Activated T-helper 9 cell treated with anti-CD3 and anti-CD28 coated beads, Interleukin-2, amount 50 U/mL, for 16 hours (primary cell): ENCODE results near the gene TRIM25.

Experiments
- DNase-seq: peaks from one replicate; pipeline ENCODE4 v3.0.0-alpha.2; 2020; ENCODE audit warnings: low read depth

TRIM25 gene

DNA sequence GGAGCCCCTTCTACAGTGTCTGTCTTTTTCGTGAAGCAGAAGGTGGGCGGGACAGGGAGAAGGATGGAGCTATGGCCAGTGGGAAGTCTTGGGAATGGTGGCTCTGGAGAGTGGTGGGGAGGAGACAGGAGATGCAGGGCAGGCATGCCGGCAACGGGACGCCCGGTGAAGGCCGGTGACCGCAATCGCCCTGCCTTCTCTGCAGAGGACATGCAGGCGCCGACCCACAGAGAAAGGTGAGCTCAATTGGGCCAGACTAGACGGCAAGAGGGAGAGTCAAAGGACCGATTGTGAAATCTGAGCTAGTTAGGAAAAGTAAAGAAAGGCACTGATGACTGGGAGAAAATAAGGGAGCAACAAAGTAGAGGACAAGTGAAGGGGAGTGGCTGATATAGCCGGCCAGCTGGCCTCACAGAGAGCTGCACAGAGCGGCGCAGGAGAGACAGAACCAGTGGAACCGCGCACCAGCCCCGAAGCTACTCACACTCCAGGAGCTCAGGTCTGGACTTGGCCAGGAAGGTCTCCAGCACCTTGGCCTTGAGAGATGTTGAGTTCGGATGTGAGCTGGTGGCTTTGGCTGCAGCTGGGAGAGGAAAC is 18.9 kb downstream of the TRIM25 start:
- no peak for DNase-seq

DNA sequence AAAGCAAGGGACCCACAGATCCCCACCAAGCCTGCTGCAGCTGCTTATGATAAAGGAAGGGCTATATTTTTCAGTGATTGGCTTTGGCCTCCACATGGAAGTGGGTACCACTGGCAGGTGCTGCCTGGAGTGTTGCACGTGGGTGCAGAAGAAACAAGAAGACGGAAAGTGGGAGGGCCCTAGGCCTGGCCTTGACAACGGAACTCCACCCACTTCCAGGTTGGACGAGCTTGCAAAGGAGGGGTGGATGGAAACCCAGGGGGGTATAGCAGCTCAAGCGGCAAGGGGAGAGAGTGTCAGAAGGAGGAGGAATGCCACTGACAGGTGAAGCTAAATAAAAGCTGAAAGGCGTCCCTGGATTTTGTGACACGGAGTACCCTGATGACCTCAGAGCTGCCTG is 20.3 kb downstream of the TRIM25 start:
- DNase-seq, result no peak

DNA sequence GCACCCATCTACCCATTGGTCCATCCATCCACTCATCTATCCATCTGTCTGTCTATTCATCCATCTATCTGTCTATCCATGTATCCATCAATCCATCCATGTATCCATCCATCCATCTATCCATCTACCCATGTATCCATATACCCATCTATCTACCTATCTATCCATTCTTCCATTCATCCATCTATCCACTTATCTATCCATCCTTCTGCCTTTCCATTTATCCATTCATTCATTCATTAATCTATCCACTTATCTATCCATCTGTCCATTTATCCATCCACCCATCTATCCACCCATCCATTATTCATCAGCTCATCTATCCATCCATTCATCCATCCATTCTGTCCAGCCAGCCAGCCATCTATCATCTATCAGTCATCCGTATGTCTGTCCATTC is 21.5 kb downstream of the TRIM25 start:
- no peak for DNase-seq

DNA sequence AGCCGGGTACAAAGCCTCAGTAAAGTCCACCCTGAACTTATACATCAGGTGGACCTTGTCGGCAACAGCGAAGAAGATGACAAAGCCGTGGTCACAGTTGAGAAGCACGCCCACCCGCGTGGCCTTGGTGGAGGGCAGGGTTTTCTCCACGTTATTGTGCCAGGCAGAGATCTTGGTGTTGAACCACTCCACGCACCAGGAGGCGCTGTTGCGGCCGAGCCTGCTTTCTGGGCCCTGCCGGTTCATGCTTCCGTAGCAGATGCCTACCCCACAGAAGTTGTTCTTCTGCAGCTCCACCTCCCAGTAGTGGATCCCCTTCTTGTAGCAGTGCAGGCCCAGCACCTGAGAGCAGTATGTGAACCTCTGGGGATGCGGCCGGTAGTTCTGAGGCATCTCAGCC is 22.1 kb downstream of the TRIM25 start:
- DNase-seq, result no peak

DNA sequence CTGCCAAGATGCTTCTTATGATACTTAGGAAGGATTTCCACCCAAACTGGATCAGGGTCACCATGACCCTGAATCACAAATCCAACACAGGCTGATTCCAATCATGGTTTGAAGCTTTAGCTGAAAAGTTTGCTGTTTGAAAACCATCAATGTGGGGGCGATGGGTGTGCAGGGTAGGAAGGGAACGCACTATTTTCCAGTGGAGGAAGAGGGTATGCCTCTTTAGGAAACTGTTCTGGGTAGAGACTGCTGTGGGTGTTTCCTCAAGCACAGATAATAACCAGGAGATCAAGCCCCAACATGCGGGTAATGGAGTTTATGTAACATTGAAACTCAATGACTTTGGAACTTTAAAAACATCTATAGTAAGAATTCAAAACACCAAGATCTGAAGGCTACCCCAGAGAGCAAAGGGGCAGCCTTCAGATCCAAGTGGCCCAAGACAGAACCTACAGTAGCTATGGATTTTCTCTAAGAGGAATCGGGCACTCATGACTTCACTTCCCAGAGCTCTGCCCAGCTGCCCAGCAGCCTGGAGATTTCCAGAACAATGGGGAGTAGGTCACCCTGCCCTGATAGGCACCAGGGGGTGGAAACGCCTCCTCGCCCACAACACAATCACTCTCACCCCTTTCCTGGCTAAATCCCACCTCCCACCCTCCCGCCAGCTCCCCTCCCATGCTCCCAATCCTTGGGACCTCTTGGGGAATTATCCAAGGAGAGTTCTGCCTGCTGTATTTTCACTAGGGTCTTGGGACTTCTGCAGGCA is 22.8 kb downstream of the TRIM25 start:
- DNase-seq, result no peak

DNA sequence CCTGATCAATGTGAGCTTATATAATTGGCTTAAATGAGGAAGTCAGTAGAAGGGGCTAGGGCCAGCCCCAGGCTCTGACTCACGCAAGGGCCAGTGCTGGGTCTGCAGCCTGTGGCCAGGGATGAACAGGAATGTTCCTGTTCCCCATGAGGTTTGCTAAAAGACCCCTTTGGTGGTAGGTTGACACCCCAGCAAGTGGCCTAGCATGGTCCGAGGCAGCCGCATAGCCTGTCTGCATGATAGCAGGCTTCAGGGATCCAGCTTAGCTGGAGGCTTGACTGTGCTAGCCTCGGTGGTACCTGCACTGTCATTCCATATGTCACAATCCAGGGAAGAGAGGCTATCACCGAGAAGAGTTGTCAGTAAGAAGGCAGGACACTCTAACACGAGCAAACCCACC is 23.5 kb downstream of the TRIM25 start:
- DNase-seq, result no peak

DNA sequence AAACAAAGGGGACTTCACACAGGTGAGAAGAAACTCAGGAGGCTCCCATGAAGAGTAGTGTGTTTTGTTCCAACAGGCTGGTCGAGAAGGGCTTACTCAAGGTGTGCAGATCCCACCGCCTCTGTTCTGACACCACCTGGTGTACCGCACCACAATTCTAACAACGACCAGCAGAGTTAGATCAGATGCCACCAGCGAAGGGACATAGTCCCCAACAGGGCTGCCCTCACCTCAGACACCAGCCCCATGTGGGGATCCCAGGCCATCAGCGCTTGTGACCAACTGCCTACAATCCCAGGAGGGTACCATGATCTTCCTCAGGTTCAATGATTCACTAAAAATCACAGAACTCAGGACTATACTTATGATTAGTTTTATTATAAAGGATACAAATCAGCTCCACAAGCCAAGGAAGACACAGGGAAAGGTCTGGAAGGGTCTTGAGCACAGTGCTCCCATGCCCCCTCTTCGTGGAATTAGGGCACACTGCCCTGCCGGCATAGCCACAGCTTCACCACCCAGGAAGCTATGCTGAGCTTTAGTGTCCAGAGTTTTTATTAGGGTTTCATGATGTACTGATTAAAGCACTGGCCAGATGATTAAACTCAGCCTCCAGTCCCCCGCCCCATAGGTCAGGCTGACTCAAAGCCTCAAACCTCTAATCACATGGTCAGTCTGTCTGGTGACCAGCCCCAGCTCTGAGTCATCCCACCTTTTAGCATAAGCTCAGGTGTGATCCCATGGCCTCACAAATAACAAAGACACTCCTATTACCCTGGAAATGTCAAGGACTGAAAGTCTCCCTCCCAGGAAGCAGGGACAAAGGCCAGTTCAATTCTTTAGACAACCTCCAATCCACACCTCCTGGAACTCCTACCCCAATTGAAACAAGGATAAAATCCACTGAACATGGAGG is 26.0 kb downstream of the TRIM25 start:
- DNase-seq, result no peak

DNA sequence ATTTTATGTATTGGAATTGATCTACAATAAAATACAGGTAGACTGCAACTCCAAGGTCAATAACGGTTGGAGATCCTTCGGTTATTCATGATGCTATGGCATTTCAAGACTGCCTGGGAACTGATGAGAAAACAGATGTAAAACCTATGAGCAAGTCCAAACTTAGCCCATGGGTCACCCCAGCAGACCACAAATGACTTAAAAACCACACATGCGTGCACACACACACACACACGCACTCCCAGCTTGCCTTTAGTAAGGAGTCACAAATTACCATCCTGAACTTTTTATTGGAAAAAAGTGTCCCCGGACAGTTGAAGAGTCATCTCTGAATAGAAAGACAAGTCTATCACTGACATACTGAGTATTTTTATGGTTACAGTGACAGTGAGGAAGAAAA is 26.7 kb downstream of the TRIM25 start:
- no peak for DNase-seq

DNA sequence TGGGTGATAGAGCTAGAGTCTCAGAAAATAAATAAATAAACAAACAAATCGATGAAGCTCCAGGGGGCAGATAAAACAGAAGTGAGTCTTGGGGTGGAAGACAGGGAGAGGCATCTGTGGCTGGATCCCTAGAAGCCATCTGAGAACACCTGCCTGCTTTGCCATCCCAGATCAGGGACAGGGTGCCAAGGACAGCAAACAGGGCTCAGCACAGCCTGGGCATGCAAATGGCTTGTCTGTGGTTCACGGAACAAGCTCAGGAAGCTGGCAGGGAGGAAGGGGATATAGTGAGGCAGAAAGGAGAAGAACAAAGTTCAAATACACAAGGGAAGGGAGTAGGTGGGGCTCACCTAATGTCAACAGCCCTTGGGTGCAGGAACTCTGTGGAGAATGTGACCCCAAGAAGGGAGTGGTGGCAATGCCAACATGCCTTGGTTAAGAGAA is 27.5 kb downstream of the TRIM25 start:
- no peak for DNase-seq

DNA sequence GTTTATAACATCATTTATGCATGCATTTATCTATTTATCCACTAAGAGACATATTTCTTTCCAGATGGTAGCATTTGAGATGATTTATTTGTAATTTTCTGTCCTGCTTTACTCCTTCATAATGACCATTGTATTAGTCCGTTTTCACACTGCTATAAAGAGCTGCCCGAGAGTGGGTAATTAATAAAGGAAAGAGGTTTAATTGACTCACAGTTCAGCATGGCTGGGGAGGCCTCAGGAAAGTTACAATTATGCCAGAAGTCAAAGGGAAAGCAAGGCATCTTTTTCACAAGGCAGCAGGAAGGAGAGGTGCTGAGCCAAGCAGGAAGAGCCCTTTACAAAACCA is 28.6 kb downstream of the TRIM25 start:
- no peak for DNase-seq

DNA sequence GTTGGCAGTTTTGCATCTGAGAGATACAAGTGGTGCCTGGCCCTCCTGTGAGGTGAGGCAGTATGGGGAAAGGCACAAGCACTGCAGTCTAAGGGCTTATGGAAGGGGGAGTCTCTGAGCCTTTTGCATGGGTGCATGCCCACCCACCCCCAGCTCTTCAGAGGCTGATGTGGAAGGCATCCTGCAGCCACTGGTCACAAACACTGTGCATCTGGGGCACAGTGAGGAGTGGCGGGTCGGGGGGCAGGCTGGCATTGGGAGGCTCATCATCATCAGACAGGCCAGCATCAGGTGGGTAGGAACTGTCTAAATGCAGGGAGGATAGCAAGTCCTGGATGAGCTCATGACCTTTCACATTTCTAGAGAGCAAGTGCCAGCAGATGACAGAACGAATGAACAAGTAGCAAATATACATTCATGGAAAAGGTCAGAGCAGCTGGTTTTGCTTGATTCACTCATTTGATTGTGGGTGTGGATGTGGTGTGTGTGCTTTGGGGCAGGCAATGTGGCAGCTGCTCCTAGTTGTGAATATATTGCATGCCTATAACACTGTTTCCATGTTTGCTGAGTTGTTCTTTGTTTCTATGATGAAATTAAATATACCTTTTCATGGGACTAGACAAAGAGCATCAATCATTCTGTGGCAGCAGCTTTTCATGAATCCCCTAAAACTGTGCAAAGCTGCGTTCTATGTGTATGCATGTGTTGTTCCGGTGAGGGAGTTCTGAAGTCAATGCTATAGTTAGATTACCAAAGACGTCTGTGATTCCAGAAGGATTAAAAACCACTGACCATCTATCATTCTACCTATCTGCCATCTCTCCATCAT is 29.2 kb downstream of the TRIM25 start:
- DNase-seq, result no peak

DNA sequence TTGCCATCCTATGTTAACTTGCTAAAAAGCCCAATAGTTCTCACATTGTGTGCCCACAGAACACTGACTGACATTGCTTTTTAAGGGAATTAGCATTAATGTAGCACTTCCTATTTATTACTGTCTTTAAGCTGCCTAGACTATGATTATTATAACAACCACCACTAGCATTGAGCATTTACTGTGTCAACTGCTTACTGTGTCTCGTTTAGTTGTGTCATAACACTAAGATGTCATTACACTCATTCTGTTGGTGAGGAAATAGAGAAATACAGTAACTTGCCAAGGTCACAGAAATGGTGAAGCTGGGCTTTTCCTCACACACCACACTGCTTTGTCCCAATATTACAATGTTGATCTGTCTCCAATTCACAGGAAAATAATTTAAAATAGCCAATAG is 30.2 kb downstream of the TRIM25 start:
- DNase-seq, result no peak

DNA sequence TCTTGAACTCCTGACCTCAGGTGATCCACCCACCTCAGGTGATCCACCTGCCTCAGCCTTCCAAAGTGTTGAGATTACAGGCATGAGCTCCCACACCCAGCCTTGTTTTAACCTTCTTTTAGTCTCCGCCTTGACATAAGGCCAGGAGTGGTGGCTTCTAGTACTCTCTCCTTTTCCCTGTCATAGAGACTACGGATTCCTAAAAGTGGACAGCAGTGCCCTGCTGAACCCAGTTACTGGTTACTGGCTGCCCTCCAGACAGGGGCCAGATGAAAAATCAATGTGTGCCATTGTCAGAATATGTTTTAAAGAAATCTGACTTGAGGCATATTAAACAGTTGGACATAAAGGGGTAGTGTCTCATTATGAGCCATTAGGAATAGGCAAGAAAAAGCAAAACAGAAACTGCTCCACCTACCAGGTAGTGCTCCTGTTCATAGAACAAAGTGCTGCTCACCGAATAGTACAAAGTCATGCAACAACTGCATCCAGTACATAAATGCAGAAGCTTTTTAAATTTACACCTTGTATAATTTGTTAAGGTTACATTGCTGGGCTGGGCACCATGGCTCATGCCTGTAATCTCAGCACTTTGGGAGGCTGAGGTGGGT is 32.1 kb downstream of the TRIM25 start:
- no peak for DNase-seq

DNA sequence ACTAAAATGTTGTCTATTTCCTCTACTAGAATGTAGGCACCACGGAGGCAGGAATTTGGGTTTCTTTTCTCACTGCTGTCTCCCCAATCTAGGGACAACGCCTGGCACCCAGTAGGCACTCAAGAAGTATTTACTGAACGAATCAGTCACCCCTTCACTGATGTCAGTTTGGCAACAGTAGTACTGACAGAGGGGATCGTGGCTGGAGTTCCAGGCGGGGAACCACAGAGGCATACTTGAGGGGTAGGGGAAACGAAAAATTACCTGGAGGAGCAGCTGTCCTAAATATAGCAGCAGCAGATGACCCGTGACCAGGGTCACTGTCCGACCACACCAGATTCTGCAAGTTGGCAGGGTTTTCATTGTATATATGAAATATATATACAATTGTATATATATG is 33.3 kb downstream of the TRIM25 start:
- DNase-seq, result no peak

DNA sequence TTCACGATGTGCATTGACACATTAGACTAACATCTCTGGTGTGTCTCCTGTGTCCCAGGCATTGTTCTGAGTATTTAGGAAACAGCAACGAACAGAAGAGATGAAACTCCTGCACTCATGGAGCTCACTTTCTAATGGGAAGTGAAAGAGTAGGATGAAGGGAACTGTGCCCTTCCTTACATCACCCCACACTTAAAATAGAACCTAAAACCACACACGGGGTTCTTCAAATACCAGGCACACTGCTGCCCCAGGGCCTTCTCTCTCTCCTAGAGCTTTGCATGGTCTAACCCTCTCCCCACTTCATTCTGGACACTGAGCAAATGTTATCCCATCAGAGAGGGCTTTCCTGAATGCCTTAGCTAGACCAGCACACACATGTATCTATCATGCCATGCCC is 33.7 kb downstream of the TRIM25 start:
- no peak for DNase-seq

DNA sequence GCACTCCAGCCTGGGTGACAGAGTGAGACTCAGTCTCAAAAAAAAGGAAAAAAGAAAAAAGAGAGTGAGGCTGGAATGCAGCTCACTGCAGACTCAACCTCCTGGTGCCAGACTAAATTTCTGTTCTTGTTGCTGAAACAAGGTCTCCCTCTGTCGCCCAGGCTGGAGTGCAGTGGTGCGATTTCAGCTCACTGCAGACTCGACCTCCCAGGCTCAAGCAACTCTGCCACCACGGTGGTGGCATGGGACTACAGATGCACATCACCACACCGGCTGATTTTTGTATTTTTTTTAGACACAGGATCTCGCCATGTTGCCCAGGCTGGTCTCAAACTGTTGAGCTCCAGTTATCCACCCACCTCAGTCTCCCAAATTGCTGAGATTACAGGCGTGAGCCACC is 34.6 kb downstream of the TRIM25 start:
- DNase-seq, result no peak

DNA sequence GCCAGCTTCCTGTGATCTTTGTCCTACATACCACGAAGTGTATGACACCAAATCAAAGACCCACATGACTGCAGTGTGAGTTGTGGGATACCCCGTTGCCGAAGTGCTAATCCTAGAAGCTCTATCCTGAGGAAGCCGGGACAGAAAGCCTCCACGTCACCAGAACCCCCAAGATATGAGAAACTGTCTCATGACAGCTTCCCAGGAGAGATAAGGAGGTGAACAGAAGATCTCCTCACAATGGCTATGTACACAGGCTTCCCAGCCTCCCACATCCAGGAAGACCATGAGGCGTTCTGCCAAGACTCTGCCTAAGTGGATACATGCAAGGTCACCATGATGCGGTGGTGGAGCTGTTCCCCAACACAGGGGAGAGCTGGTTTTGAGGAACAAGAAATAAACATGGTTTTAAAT is 37.1 kb downstream of the TRIM25 start:
- no peak for DNase-seq

DNA sequence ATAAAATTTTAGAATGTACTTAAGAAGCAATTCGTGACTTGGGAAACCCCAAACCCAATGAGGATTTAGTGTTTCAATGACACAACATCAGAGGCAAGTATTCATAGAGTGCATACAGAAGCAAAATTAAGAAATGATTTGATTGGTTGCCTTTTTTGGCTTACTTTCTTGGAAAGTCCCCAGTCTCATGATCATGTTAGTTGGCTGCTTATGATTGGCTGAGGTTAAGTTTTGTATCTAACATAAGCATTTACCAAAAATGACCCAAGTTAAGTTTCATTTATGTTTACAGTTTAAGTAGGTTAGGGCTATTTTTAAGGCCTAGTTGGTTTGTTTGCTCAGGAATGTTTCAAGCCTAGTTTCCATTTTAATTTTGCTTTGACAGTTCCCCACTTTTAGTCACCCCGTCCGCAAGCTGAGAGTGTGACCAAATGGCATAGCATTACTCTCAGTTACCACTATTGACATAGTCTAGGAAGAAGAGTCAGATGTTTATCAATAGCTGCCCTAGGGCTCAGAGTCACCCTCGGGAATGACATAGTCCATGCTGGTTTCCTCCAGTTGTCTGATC is 43.7 kb downstream of the TRIM25 start:
- no peak for DNase-seq

DNA sequence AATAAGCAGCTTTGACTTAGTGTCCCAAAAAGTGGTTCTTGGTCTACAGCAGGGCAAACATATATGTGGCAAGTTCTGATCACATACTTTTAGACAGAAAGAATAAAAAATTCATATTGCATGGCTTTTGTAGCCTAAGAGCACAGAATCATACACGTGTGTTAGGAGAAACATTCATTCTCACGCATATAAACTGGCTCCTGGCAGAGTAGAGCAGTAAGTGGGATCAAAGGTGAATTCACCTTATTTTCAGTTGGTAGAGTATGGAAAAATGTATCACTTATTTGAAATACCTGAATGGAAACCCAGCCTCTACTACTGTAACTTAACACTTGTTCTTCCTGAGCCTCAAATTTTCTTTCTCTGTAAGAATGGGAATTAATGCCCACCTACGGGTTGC is 45.1 kb downstream of the TRIM25 start:
- no peak for DNase-seq

DNA sequence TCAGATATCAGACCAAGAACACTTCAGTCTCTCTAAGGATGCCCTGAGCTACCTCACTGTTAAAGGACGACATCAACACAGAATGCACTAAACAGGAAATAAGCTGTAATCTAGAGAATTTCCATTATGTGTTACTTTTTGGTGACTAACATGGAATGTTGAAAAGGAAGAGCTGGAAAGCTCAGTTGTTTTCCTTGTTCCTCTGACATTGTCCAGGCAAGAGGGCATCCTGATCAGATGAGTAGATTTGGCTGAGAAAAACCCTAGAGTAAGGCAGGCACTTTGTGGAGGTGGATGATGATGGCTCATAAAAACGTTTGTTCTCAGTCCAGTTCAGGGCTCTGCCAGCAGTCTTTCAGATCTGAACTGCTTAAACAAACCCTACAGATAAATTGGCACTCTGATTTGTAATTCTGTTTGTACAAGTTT is 45.9 kb downstream of the TRIM25 start:
- no peak for DNase-seq

DNA sequence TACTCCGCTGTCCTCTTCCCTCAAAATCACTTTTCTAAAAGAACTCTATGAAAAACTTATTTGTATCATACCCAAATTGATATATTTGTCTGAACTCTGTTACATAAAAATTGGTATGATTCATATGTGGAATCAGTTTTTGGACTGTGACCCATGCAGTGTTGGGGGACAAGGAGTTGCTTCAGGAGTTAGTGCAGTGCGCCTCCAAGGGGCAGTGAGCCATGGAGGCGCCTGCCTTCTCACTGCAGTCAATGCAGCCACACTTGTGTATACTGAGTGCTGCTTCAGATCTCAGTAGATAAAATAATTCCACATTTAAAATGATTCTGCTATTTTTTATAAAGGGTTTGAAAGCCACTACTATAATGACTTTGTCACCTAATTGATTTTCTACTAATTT is 47.4 kb downstream of the TRIM25 start:
- no peak for DNase-seq
